GM12878 (cell line): Measurements from ENCODE around the gene BIN1. TPM values are rescaled to one million over a fixed set of nuclear protein-coding genes. Genes with fewer than 3 reads are reported as not detected.
"Not testable (repeated sequence)": the region's sequence is repeated elsewhere in the genome, so short reads cannot be mapped to it uniquely, and the experiment has no call there.

Experiments
- ATAC-seq: fragments of 200-7000 bp; cut with Tn5 transposase; 3 replicates; pipeline ENCODE4 v1.9.1; 2020; ENCODE audit warnings: mild to moderate bottlenecking, moderate library complexity
- BruUV-seq: library from RNA; stranded (reverse); fragments of 400-500 nt; replicated peaks from 2 replicates; lab custom pipeline; 2021; lab: Mats Ljungman, UMichigan
- CTCF ChIA-PET: fragments of 300-600 bp; sonication (Branson Sonifier 250); formaldehyde crosslinking; extraction: SDS; loops from one replicate; lab custom pipeline; 2021; ENCODE audit warnings: inconsistent platforms; lab: Yijun Ruan, JAX
- POLR2A ChIA-PET: fragments of 350-600 bp; formaldehyde crosslinking; extraction: SDS; loops from one replicate; lab custom pipeline; 2021; ENCODE audit warnings: inconsistent platforms; lab: Charles Lee
- RAD21 ChIA-PET: fragments of 300-600 bp; sonication (Branson Sonifier 250); formaldehyde crosslinking; loops from one replicate; lab custom pipeline; 2023; ENCODE audit warnings: antibody characterized with exemption; ENCODE audit not compliant: unreplicated experiment; lab: Charles Lee
- SMC1A ChIA-PET: fragments of 300-600 bp; sonication (Branson Sonifier 250); formaldehyde crosslinking; loops from one replicate; lab custom pipeline; 2023; ENCODE audit not compliant: unreplicated experiment, uncharacterized antibody; lab: Charles Lee
- DNase-seq: peaks from one replicate; pipeline ENCODE4 v3.0.0-alpha.2; 2011; ENCODE audit warnings: low read depth, low spot score
- FAIRE-seq: peaks from 3 replicates; lab custom pipeline; 2011; peaks lifted over from hg19 to GRCh38; lab: Jason Lieb, UNC
- H2AFZ ChIP-seq: 2 replicates; pipeline ENCODE4 v1.6.0; 2011; ENCODE audit warnings: low read depth, low read length, control low read depth; ENCODE audit not compliant: control insufficient read depth
- H3K27ac ChIP-seq: 2 replicates; pipeline ENCODE4 v1.5.1; 2011; ENCODE audit warnings: control low read depth; ENCODE audit not compliant: control insufficient read depth, insufficient read depth
- H3K27me3 ChIP-seq, 2 experiments: replicated peaks in 1 of 2; 2 replicates each; pipeline versions ENCODE4 v1.6.0 to v1.6.1; 2011; ENCODE audit warnings: low read length in 1 of 2; ENCODE audit not compliant: control insufficient read depth in 2 of 2, insufficient read depth in 2 of 2
- H3K36me3 ChIP-seq, 2 experiments: 2 replicates each; pipeline ENCODE4 v1.5.1; 2011; ENCODE audit warnings: low read length in 1 of 2; ENCODE audit not compliant: control insufficient read depth in 2 of 2, insufficient read depth in 2 of 2
- H3K4me1 ChIP-seq: 2 replicates; pipeline ENCODE4 v1.6.1; 2011; ENCODE audit warnings: mild to moderate bottlenecking, low read length, moderate library complexity, mixed read lengths; ENCODE audit not compliant: control insufficient read depth, insufficient read depth
- H3K4me2 ChIP-seq: 2 replicates; pipeline ENCODE4 v1.6.0; 2011; ENCODE audit warnings: control low read depth; ENCODE audit not compliant: control insufficient read depth, insufficient read depth
- H3K4me3 ChIP-seq: fragments of 200-600 bp; sonication (generic); 2 replicates; pipeline ENCODE4 v1.5.1; 2016
- H3K79me2 ChIP-seq: 2 replicates; pipeline ENCODE4 v1.6.0; 2011; ENCODE audit warnings: low read length; ENCODE audit not compliant: control insufficient read depth, insufficient read depth
- H3K9ac ChIP-seq: 2 replicates; pipeline ENCODE4 v1.8.0; 2011; ENCODE audit warnings: low read length, control low read depth, mixed read lengths; ENCODE audit not compliant: control insufficient read depth, insufficient read depth
- H3K9me3 ChIP-seq: replicated peaks from 3 replicates; pipeline ENCODE4 v1.5.1; 2011; ENCODE audit warnings: mild to moderate bottlenecking, low read length; ENCODE audit not compliant: control insufficient read depth, insufficient read depth
- H4K20me1 ChIP-seq: 2 replicates; pipeline ENCODE4 v1.6.0; 2011; ENCODE audit not compliant: control insufficient read depth, insufficient read depth
- CEBPB ChIP-seq, 2 experiments: fragments of 150-350 bp in 1 of 2; IDR thresholded peaks; 2 replicates each; pipeline ENCODE4 v1.6.1; 2012 to 2014; ENCODE audit warnings: low read depth in 2 of 2, low read length in 2 of 2, borderline replicate concordance in 1 of 2, inconsistent platforms in 1 of 2
- CHD2 ChIP-seq: IDR thresholded peaks from 2 replicates; pipeline ENCODE4 v1.6.1; 2011; ENCODE audit warnings: low read depth, low read length, improper control_type of control experiment, borderline replicate concordance
- CTCF ChIP-seq, 3 experiments: IDR thresholded peaks in 2 of 3; conservative IDR thresholded peaks in 1 of 3; 2 replicates each; pipeline ENCODE4 v1.5.1; 2011; ENCODE audit warnings: low read depth in 3 of 3, low read length in 3 of 3, mild to moderate bottlenecking in 3 of 3, control low read depth in 2 of 3, moderate library complexity in 2 of 3, inconsistent platforms in 1 of 3, mixed read lengths in 1 of 3; ENCODE audit not compliant: control insufficient read depth in 2 of 3, insufficient read depth in 1 of 3; ENCODE audit errors: extremely low read depth in 1 of 3
- POLR2AphosphoS2 ChIP-seq: IDR thresholded peaks from 2 replicates; pipeline ENCODE4 v1.6.1; 2011; ENCODE audit warnings: low read depth, mild to moderate bottlenecking, low read length, improper control_type of control experiment, moderate library complexity
- RELA ChIP-seq: fragments of 450-650 bp; IDR thresholded peaks from 2 replicates; pipeline ENCODE4 v1.8.0; 2014; ENCODE audit warnings: borderline replicate concordance; ENCODE audit not compliant: partially characterized antibody
- ZBTB40 ChIP-seq: fragments of 450-650 bp; IDR thresholded peaks from 2 replicates; pipeline ENCODE4 v1.6.1; 2016; ENCODE audit warnings: mild to moderate bottlenecking, moderate library complexity, borderline replicate concordance
- WGBS: methylation state at CpG from one replicate; pipeline ENCODE4 v1.1.6; 2016; ENCODE audit warnings: low lambda C conversion rate; ENCODE audit not compliant: insufficient replicate concordance, insufficient coverage; ENCODE audit errors: missing lambda C conversion rate; 5-methylcytosine and 5-hydroxymethylcytosine counted together
- in situ Hi-C: fragments of 300-500 bp; cut with MboI; formaldehyde crosslinking; loops from 9 replicates; pipeline ENCODE4 v1.14.3; 2018; ENCODE audit warnings: mixed read lengths
- intact Hi-C: fragments of 100-400 bp; cut with micrococcal nuclease; formaldehyde crosslinking; loops from one replicate; pipeline ENCODE4 v1.14.2; 2022; ENCODE audit not compliant: unreplicated experiment
- polyA plus RNA-seq, 11 experiments: library from polyadenylated mRNA; depleted of rRNA in 4 of 11; unstranded in 6 of 11; stranded (reverse) in 5 of 11; fragments of >200 nt; fragmentation: Nextera tagmentation in 4 of 11; fragmentation: Illumina TruSeq in 1 of 11; extraction: Ambion mirVana in 4 of 11; extraction: Trizol in 1 of 11; gene quantifications; 1 replicate in 1 of 11; 2 replicates in 10 of 11; pipeline versions ENCODE4 v1.2.1 to v1.2.3, GENCODE V29; 2011 to 2016; ENCODE audit warnings: inconsistent platforms in 2 of 11, missing spikeins in 2 of 11, low read depth in 1 of 11
- total RNA-seq, 4 experiments: library from RNA; depleted of rRNA in 3 of 4; stranded (reverse); fragments of >200 nt in 3 of 4; fragmentation: Illumina TruSeq in 1 of 4; extraction: Trizol in 1 of 4; gene quantifications; 2 replicates each; pipeline versions ENCODE4 v1.2.1 to v1.2.3, GENCODE V29; 2013 to 2021

Gene BIN1
- total and polyA plus RNA-seq, 10 of the 15 experiments (the other 5 are each of a cell fraction or from before 2014, with no cell fraction given): 0.32 to 21.3 (median 11.2) TPM

GRCh38 chr2:127029350-127030051, 77.5 kb downstream of the BIN1 start:
- ATAC-seq: no peak
- in situ Hi-C loops (no loop called here), intact Hi-C loops (no loop called here)
- BruUV-seq: no TSS peak
- TF ChIP-seq POLR2AphosphoS2 (no peak), ZBTB40 (no peak), CEBPB (IDR thresholded peaks at IDR 0.05; ENCODE audit: borderline replicate concordance in 1 of 2, low read depth in 2 of 2, low read length in 2 of 2) (no peak), CTCF (IDR thresholded peaks at IDR 0.05 in 2 of 3, conservative IDR thresholded peaks at IDR 0.05 in 1 of 3; ENCODE audit: control insufficient read depth in 2 of 3, extremely low read depth in 1 of 3, insufficient read depth in 1 of 3, low read depth in 3 of 3, low read length in 3 of 3) (no peak), CHD2 (no peak), RELA (no peak)
- H3K9me3 ChIP-seq: no peaks in the 10 kb centered on the region; the same call in 2 of the 3 replicates
- DNase-seq: no peak
- H3K27me3 ChIP-seq: no peaks in the 10 kb centered on the region; a peak in 1 of 4 replicates
- no peak overlapping the region for H3K27ac ChIP-seq
- no peak overlapping the region for H2AFZ ChIP-seq
- no peaks in the 10 kb centered on the region for H3K36me3 ChIP-seq
- no peaks in the 10 kb centered on the region for H3K79me2 ChIP-seq
- no peaks in the 10 kb centered on the region for H3K4me1 ChIP-seq
- FAIRE-seq: no peak
- no peak overlapping the region for H3K9ac ChIP-seq
- CTCF ChIA-PET: interaction anchor here (1.2 kb wide), 1 partner anchor 9 kb away, joined by 3 read pairs; no protein-coding TSS in a partner anchor
- 58% methylated on average over 5 of the region's 5 CpGs for WGBS
- H3K4me2 ChIP-seq: no peak overlapping the region
- SMC1A ChIA-PET: interaction anchor here (0.8 kb wide), 1 partner anchor 59 kb away, joined by 3 read pairs; no protein-coding TSS in a partner anchor
- H3K4me3 ChIP-seq: no peak overlapping the region
- POLR2A ChIA-PET: interaction anchor here (0.6 kb wide), 2 partner anchors 27 to 406 kb away, joined by 3 to 4 read pairs; no protein-coding TSS in a partner anchor
- RAD21 ChIA-PET: interaction anchor here (0.6 kb wide), 1 partner anchor 154 kb away, joined by 5 read pairs; no protein-coding TSS in a partner anchor
- no peaks in the 10 kb centered on the region for H4K20me1 ChIP-seq

- H3K79me2 ChIP-seq, H3K36me3 ChIP-seq, H3K9ac ChIP-seq, H3K27me3 ChIP-seq, H3K27ac ChIP-seq, BruUV-seq, H3K9me3 ChIP-seq, H3K4me3 ChIP-seq, H3K4me1 ChIP-seq, SMC1A ChIA-PET, ATAC-seq, H3K4me2 ChIP-seq, H2AFZ ChIP-seq, in situ Hi-C loops, FAIRE-seq, H4K20me1 ChIP-seq, DNase-seq, intact Hi-C loops: not testable (repeated sequence)
- 79% methylated on average over 1 of the region's 1 CpG for WGBS
- ChIA-PET RAD21 (interaction anchor here (0.6 kb wide), 1 partner anchor 155 kb away, joined by 5 read pairs; no protein-coding TSS in a partner anchor), POLR2A (interaction anchor here (0.6 kb wide), 1 partner anchor 406 kb away, joined by 3 read pairs; no protein-coding TSS in a partner anchor), CTCF (interaction anchor here (1.2 kb wide), 1 partner anchor 9 kb away, joined by 3 read pairs; no protein-coding TSS in a partner anchor)
Measured at GRCh38 chr2:127028745-127029144, 78.2 kb downstream of the BIN1 start.
